ENCODE data around the gene HADHA.

- TF ChIP-seq TARDBP (IDR thresholded peaks at IDR 0.05) (no peak), SP1 (IDR thresholded peaks at IDR 0.05) (no peak), CTBP1 (IDR thresholded peaks at IDR 0.05; ENCODE audit: borderline replicate concordance) (no peak), ELF4 (IDR thresholded peaks at IDR 0.05) (no peak), FOXK2 (IDR thresholded peaks at IDR 0.05) (no peak), PKNOX1 (IDR thresholded peaks at IDR 0.05) (no peak), NFRKB (IDR thresholded peaks at IDR 0.05) (no peak), LEF1 (IDR thresholded peaks at IDR 0.05; ENCODE audit: borderline replicate concordance) (no peak), SUZ12 (IDR thresholded peaks at IDR 0.05) (no peak), BHLHE40 (IDR thresholded peaks at IDR 0.05; ENCODE audit: borderline replicate concordance) (no peak), ARNT (IDR thresholded peaks at IDR 0.05) (no peak), FOXM1 (IDR thresholded peaks at IDR 0.05; ENCODE audit: borderline replicate concordance) (no peak), L3MBTL2 (conservative IDR thresholded peaks at IDR 0.05) (no peak)
These were observed 100.4 kb downstream of the HADHA start for GRCh38 chr2:26144031-26144430.

All from HEK293T (cell line).